IPS-20b (cell line): Measurements from ENCODE around the gene TPMT.

Experiments used
- H3K27ac ChIP-seq: one replicate; pipeline ENCODE4 v1.5.1; 2013; ENCODE audit warnings: low read length
- H3K27me3 ChIP-seq: 2 replicates; pipeline ENCODE4 v1.6.1; 2013; ENCODE audit warnings: mild to moderate bottlenecking, low read length, inconsistent platforms; ENCODE audit not compliant: insufficient read depth
- H3K36me3 ChIP-seq: 2 replicates; pipeline ENCODE4 v1.6.1; 2013; ENCODE audit warnings: low read depth, mild to moderate bottlenecking, inconsistent platforms, low read length, moderate library complexity; ENCODE audit not compliant: insufficient read depth
- H3K4me1 ChIP-seq: 2 replicates; pipeline ENCODE4 v1.6.1; 2013; ENCODE audit warnings: mild to moderate bottlenecking, control low read depth, inconsistent platforms, low read length, moderate library complexity; ENCODE audit not compliant: insufficient read depth
- H3K4me3 ChIP-seq: 2 replicates; pipeline ENCODE4 v1.5.1; 2013; ENCODE audit warnings: mild to moderate bottlenecking, low read length, inconsistent platforms
- H3K9ac ChIP-seq: 2 replicates; pipeline ENCODE4 v1.6.1; 2013; ENCODE audit warnings: low read depth, mild to moderate bottlenecking, inconsistent platforms, low read length, moderate library complexity
- H3K9me3 ChIP-seq: 2 replicates; pipeline ENCODE4 v1.6.1; 2013; ENCODE audit warnings: mild to moderate bottlenecking, low read depth, low read length, inconsistent platforms; ENCODE audit not compliant: insufficient read depth

The TPMT gene

DNA sequence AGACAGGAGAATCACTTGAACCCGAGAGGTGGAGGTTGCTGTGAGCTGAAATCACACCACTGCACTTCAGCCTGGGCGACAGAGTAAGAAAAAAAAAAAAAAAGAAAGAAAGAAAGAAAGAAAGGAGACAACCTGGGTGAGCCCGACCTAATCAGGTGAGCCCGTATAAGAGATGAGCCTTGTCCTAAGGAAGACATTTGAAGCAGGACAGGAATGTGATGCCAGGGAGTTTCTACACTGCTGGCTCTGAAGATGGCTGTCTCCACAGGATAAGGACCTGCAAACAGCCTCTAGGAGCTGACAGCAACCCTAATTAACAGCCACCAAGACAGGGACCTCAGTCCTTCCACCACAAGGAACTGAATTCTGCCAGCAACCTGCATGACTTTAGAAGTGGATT lies 74.3 kb downstream of the TPMT start:
- Histone ChIP-seq H3K27me3 (no peaks in the 10 kb centered on the region), H3K4me3 (no peak overlapping the region), H3K9me3 (no peaks in the 10 kb centered on the region), H3K9ac (no peak overlapping the region), H3K36me3 (no peaks in the 10 kb centered on the region), H3K4me1 (no peaks in the 10 kb centered on the region), H3K27ac (no peak overlapping the region)

DNA sequence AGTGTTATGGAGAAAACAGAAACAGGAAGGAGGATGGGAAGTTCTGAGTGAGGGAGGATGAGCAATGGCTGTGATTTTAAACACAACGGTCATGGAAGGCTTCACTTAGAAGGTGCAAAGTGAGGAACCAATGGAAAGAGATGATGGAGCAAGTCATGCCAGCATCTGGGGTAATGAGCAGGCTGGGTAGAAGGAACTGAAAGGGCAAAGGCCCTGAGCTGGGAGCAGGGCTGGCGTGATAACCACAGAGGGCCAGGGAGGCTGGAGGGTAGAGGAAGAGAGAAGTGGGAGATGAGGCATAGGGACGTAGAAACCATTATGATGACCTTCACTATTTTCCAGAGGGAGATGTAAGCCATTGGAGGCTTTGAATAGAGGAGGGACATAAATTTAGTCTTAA lies 76.0 kb downstream of the TPMT start:
- Histone ChIP-seq H3K9me3 (no peaks in the 10 kb centered on the region), H3K4me3 (no peak overlapping the region), H3K27me3 (no peaks in the 10 kb centered on the region), H3K4me1 (no peaks in the 10 kb centered on the region), H3K9ac (no peak overlapping the region), H3K27ac (no peak overlapping the region), H3K36me3 (no peaks in the 10 kb centered on the region)
